HG03521 (cell line): ENCODE data around the gene SOS1.

Experiments
- ATAC-seq: cut with Tn5 transposase; IDR thresholded peaks from one replicate; pipeline ENCODE4 v1.9.1; 2021; ENCODE audit warnings: mild to moderate bottlenecking, moderate library complexity; ENCODE audit not compliant: unreplicated experiment

Gene SOS1

GRCh38 chr2:39039072-39039471 lies 81.8 kb downstream of the SOS1 start:
- ATAC-seq, result no peak

- ATAC-seq, result no peak
Measured at GRCh38 chr2:39033980-39034379, 86.9 kb downstream of the SOS1 start.

- ATAC-seq, result no peak
Measured at GRCh38 chr2:39027421-39027820, 93.4 kb downstream of the SOS1 start.

GRCh38 chr2:39024833-39025232 lies 96.0 kb downstream of the SOS1 start:
- no peak for ATAC-seq

GRCh38 chr2:39023649-39024048 lies 97.2 kb downstream of the SOS1 start:
- ATAC-seq, result no peak

GRCh38 chr2:39022642-39023235 lies 98.1 kb downstream of the SOS1 start:
- no peak for ATAC-seq

GRCh38 chr2:39020383-39020782 lies 100.5 kb downstream of the SOS1 start:
- ATAC-seq, result no peak

- no peak for ATAC-seq
Measured at GRCh38 chr2:39018638-39019037, 102.2 kb downstream of the SOS1 start.

GRCh38 chr2:39017334-39017733 lies 103.5 kb downstream of the SOS1 start:
- no peak for ATAC-seq

GRCh38 chr2:39015424-39015823 lies 105.4 kb downstream of the SOS1 start:
- ATAC-seq, result no peak

GRCh38 chr2:39013871-39014270 lies 107.0 kb downstream of the SOS1 start:
- no peak for ATAC-seq

GRCh38 chr2:39008665-39009064 lies 112.2 kb downstream of the SOS1 start:
- no peak for ATAC-seq

GRCh38 chr2:39007875-39008504 lies 112.9 kb downstream of the SOS1 start:
- no peak for ATAC-seq

GRCh38 chr2:39000552-39000951 lies 120.3 kb downstream of the SOS1 start:
- no peak for ATAC-seq

GRCh38 chr2:38997781-38998180 lies 123.1 kb downstream of the SOS1 start:
- ATAC-seq, result no peak

GRCh38 chr2:38991899-38992298 lies 129.0 kb downstream of the SOS1 start:
- no peak for ATAC-seq

- no peak for ATAC-seq
Measured at GRCh38 chr2:38988716-38989115, 132.1 kb downstream of the SOS1 start.

GRCh38 chr2:38982498-38982897 lies 138.4 kb downstream of the SOS1 start:
- no peak for ATAC-seq

GRCh38 chr2:38981670-38982357 lies 139.0 kb downstream of the SOS1 start:
- no peak for ATAC-seq

- ATAC-seq, result no peak
Measured at GRCh38 chr2:38981003-38981669, 139.7 kb downstream of the SOS1 start.

GRCh38 chr2:38978908-38979307 lies 141.9 kb downstream of the SOS1 start:
- no peak for ATAC-seq
